ENCODE results near the gene ST7. TPM values are rescaled to one million over a fixed set of nuclear protein-coding genes. Genes with fewer than 3 reads are reported as not detected.

ST7 gene
- total RNA-seq, 1 donor from 2014 or later = 17.0 TPM

GRCh38 chr7:117149692-117150091 is 196.4 kb downstream of the ST7 start:
- no peak for DNase-seq (ENCODE audit: low read depth)

GRCh38 chr7:117152213-117153007 is 199.1 kb downstream of the ST7 start:
- TF ChIP-seq CTCF (IDR thresholded peaks at IDR 0.05; ENCODE audit: insufficient read depth, low read length, poor library complexity, severe bottlenecking) = no peak
- DNase-seq (ENCODE audit: low read depth) = no peak
- no peaks in the 10 kb centered on the region for H3K27me3 ChIP-seq (ENCODE audit: control insufficient read depth, insufficient read depth, low read length)
- H3K4me3 ChIP-seq (ENCODE audit: low read depth, low read length) = no peak overlapping the region
- no peaks in the 10 kb centered on the region for H3K36me3 ChIP-seq (ENCODE audit: control insufficient read depth, insufficient read depth, low read length)

More at GRCh38 chr7:117149692-117150091, 196.4 kb downstream of the ST7 start:
- no peak for TF ChIP-seq CTCF (IDR thresholded peaks at IDR 0.05; ENCODE audit: insufficient read depth, low read length, poor library complexity, severe bottlenecking)
- no peaks in the 10 kb centered on the region for H3K36me3 ChIP-seq (ENCODE audit: control insufficient read depth, insufficient read depth, low read length)
- no peak overlapping the region for H3K4me3 ChIP-seq (ENCODE audit: low read depth, low read length)
- no peaks in the 10 kb centered on the region for H3K27me3 ChIP-seq (ENCODE audit: control insufficient read depth, insufficient read depth, low read length)

GRCh38 chr7:117153016-117153545 is 199.8 kb downstream of the ST7 start:
- no peak for DNase-seq (ENCODE audit: low read depth)
- H3K4me3 ChIP-seq (ENCODE audit: low read depth, low read length) = no peak overlapping the region
- H3K27me3 ChIP-seq (ENCODE audit: control insufficient read depth, insufficient read depth, low read length) = no peaks in the 10 kb centered on the region
- no peaks in the 10 kb centered on the region for H3K36me3 ChIP-seq (ENCODE audit: control insufficient read depth, insufficient read depth, low read length)
- no peak for TF ChIP-seq CTCF (IDR thresholded peaks at IDR 0.05; ENCODE audit: insufficient read depth, low read length, poor library complexity, severe bottlenecking)

GRCh38 chr7:117154721-117155120 is 201.4 kb downstream of the ST7 start:
- Histone ChIP-seq H3K27me3 (ENCODE audit: control insufficient read depth, insufficient read depth, low read length) (no peaks in the 10 kb centered on the region), H3K4me3 (ENCODE audit: low read depth, low read length) (no peak overlapping the region), H3K36me3 (ENCODE audit: control insufficient read depth, insufficient read depth, low read length) (no peaks in the 10 kb centered on the region)
- no peak for DNase-seq (ENCODE audit: low read depth)
- TF ChIP-seq CTCF (IDR thresholded peaks at IDR 0.05; ENCODE audit: insufficient read depth, low read length, poor library complexity, severe bottlenecking) = no peak

- Histone ChIP-seq H3K27me3 (ENCODE audit: control insufficient read depth, insufficient read depth, low read length) (no peaks in the 10 kb centered on the region), H3K36me3 (ENCODE audit: control insufficient read depth, insufficient read depth, low read length) (no peaks in the 10 kb centered on the region), H3K4me3 (ENCODE audit: low read depth, low read length) (no peak overlapping the region)
- DNase-seq (ENCODE audit: low read depth) = no peak
- TF ChIP-seq CTCF (IDR thresholded peaks at IDR 0.05; ENCODE audit: insufficient read depth, low read length, poor library complexity, severe bottlenecking) = no peak
Measured at GRCh38 chr7:117155694-117156093, 202.4 kb downstream of the ST7 start.

Data from kidney epithelial cell (primary cell).